Natural killer cell treated with Interleukin-12 subunit alpha and Interleukin-12 subunit beta and Interleukin-15 and Interleukin-18, amount 100 ng/mL, for 72 hours (primary cell): Measurements from ENCODE around the gene SMPD4. TPM values are rescaled to one million over a fixed set of nuclear protein-coding genes. Genes with fewer than 3 reads are reported as not detected.
"Not testable (repeated sequence)": the region's sequence is repeated elsewhere in the genome, so short reads cannot be mapped to it uniquely, and the experiment has no call there.

Experiments used
- ATAC-seq, 2 donors: fragments of 150-1000 bp; cut with Tn5 transposase in 1 of 2; sonication (Bioruptor Pico), chemical (Tn5 transposase) in 1 of 2; 2 replicates each; pipeline ENCODE4 v1.10.0; 2021
- DNase-seq: peaks from one replicate; pipeline ENCODE4 v3.0.0; 2022; ENCODE audit warnings: low spot score
- H3K27ac Mint-ChIP-seq, 2 donors: 1 replicate in 1 of 2; 2 replicates in 1 of 2; pipeline ENCODE4 v1.8.0; 2022; ENCODE audit warnings: mixed read lengths in 2 of 2, mild to moderate bottlenecking in 1 of 2, moderate library complexity in 1 of 2
- H3K27me3 Mint-ChIP-seq, 2 donors: 1 replicate in 1 of 2; 2 replicates in 1 of 2; pipeline ENCODE4 v1.8.0; 2022; ENCODE audit warnings: mixed read lengths in 2 of 2
- H3K36me3 Mint-ChIP-seq: one replicate; pipeline ENCODE4 v1.8.0; 2022; ENCODE audit warnings: mixed read lengths
- H3K4me1 Mint-ChIP-seq, 2 donors: 1 replicate in 1 of 2; 2 replicates in 1 of 2; pipeline ENCODE4 v1.8.0; 2022; ENCODE audit warnings: low read depth in 2 of 2, mixed read lengths in 2 of 2, mild to moderate bottlenecking in 1 of 2
- H3K4me3 Mint-ChIP-seq: one replicate; pipeline ENCODE4 v1.8.0; 2022; ENCODE audit warnings: mixed read lengths
- H3K9me3 Mint-ChIP-seq: 2 replicates; pipeline ENCODE4 v1.8.0; 2022; ENCODE audit warnings: mixed read lengths
- total RNA-seq, 2 donors: library from RNA; stranded (reverse); gene quantifications; one replicate each; pipeline ENCODE4 v1.2.3, GENCODE V29; 2022

SMPD4 gene
- total RNA-seq, 2 donors from 2014 or later, result 84.8 to 122 TPM

GRCh38 chr2:130195089-130195635 lies 13.8 kb upstream of the SMPD4 start:
- not testable (repeated sequence) for H3K4me1 Mint-ChIP-seq, H3K27me3 Mint-ChIP-seq, H3K4me3 Mint-ChIP-seq, H3K9me3 Mint-ChIP-seq, H3K36me3 Mint-ChIP-seq, H3K27ac Mint-ChIP-seq, DNase-seq
- ATAC-seq, result peak in 1 of 2 donors; percentile 28

- ATAC-seq, DNase-seq, H3K27me3 Mint-ChIP-seq, H3K27ac Mint-ChIP-seq, H3K4me1 Mint-ChIP-seq, H3K36me3 Mint-ChIP-seq, H3K4me3 Mint-ChIP-seq, H3K9me3 Mint-ChIP-seq: not testable (repeated sequence)
These were observed 12.4 kb upstream of the SMPD4 start for GRCh38 chr2:130193824-130194223.

GRCh38 chr2:130192451-130192850 lies 11.0 kb upstream of the SMPD4 start:
- H3K4me3 Mint-ChIP-seq, H3K4me1 Mint-ChIP-seq, H3K27ac Mint-ChIP-seq, H3K9me3 Mint-ChIP-seq, H3K36me3 Mint-ChIP-seq, H3K27me3 Mint-ChIP-seq, ATAC-seq, DNase-seq: not testable (repeated sequence)

GRCh38 chr2:130191319-130191718 lies 9.9 kb upstream of the SMPD4 start:
- not testable (repeated sequence) for H3K27ac Mint-ChIP-seq, DNase-seq, H3K4me3 Mint-ChIP-seq, H3K36me3 Mint-ChIP-seq, ATAC-seq, H3K27me3 Mint-ChIP-seq, H3K9me3 Mint-ChIP-seq, H3K4me1 Mint-ChIP-seq

GRCh38 chr2:130190237-130190636 lies 8.8 kb upstream of the SMPD4 start:
- H3K4me1 Mint-ChIP-seq, result peaks cover 4 to 8% of the 10 kb centered on the region in 2 donors
- no peak for ATAC-seq
- H3K36me3 Mint-ChIP-seq, result no peaks in the 10 kb centered on the region
- no peak for DNase-seq
- no peaks in the 10 kb centered on the region for H3K27me3 Mint-ChIP-seq
- no peaks in the 10 kb centered on the region for H3K9me3 Mint-ChIP-seq
- H3K4me3 Mint-ChIP-seq, result no peak overlapping the region
- H3K27ac Mint-ChIP-seq, result no peak overlapping the region

GRCh38 chr2:130188958-130189357 lies 7.6 kb upstream of the SMPD4 start:
- not testable (repeated sequence) for DNase-seq, H3K27ac Mint-ChIP-seq, H3K9me3 Mint-ChIP-seq

GRCh38 chr2:130187859-130188792 lies 6.7 kb upstream of the SMPD4 start:
- H3K9me3 Mint-ChIP-seq, H3K27me3 Mint-ChIP-seq, ATAC-seq, H3K27ac Mint-ChIP-seq, H3K4me3 Mint-ChIP-seq, H3K36me3 Mint-ChIP-seq, DNase-seq: not testable (repeated sequence)
- peaks cover 7 to 11% of the 10 kb centered on the region in 2 donors for H3K4me1 Mint-ChIP-seq

More at GRCh38 chr2:130188958-130189357, 7.6 kb upstream of the SMPD4 start:
- not testable (repeated sequence) for H3K27me3 Mint-ChIP-seq, H3K4me3 Mint-ChIP-seq, ATAC-seq, H3K36me3 Mint-ChIP-seq, H3K4me1 Mint-ChIP-seq

GRCh38 chr2:130187268-130187667 lies 5.9 kb upstream of the SMPD4 start:
- Mint-ChIP-seq H3K36me3 (no peaks in the 10 kb centered on the region), H3K4me1 (peaks cover 4 to 11% of the 10 kb centered on the region in 2 donors), H3K27ac (no peak overlapping the region), H3K27me3 (no peaks in the 10 kb centered on the region), H3K9me3 (no peaks in the 10 kb centered on the region), H3K4me3 (no peak overlapping the region)
- DNase-seq (no peak), ATAC-seq (no peak)

GRCh38 chr2:130186391-130186790 lies 5.0 kb upstream of the SMPD4 start:
- Mint-ChIP-seq H3K4me1 (peaks cover 3 to 7% of the 10 kb centered on the region in 2 donors), H3K9me3 (no peaks in the 10 kb centered on the region), H3K36me3 (no peaks in the 10 kb centered on the region), H3K27me3 (no peaks in the 10 kb centered on the region), H3K27ac (no peak overlapping the region), H3K4me3 (no peak overlapping the region)
- no peak for DNase-seq
- no peak for ATAC-seq

- no peak overlapping the region for H3K27ac Mint-ChIP-seq
- H3K4me3 Mint-ChIP-seq, result no peak overlapping the region
These were observed 4.5 kb upstream of the SMPD4 start for GRCh38 chr2:130185896-130186295.

GRCh38 chr2:130185436-130185835 lies 4.0 kb upstream of the SMPD4 start:
- Mint-ChIP-seq H3K36me3 (no peaks in the 10 kb centered on the region), H3K4me1 (peaks cover 7 to 9% of the 10 kb centered on the region in 2 donors), H3K9me3 (no peaks in the 10 kb centered on the region), H3K4me3 (no peak overlapping the region), H3K27ac (no peak overlapping the region), H3K27me3 (no peaks in the 10 kb centered on the region)
- ATAC-seq (no peak), DNase-seq (no peak)

More at GRCh38 chr2:130185896-130186295, 4.5 kb upstream of the SMPD4 start:
- no peak for ATAC-seq
- no peaks in the 10 kb centered on the region for H3K36me3 Mint-ChIP-seq
- H3K4me1 Mint-ChIP-seq, result peaks cover 5 to 7% of the 10 kb centered on the region in 2 donors
- no peaks in the 10 kb centered on the region for H3K9me3 Mint-ChIP-seq
- DNase-seq, result no peak
- no peaks in the 10 kb centered on the region for H3K27me3 Mint-ChIP-seq

GRCh38 chr2:130183512-130184373 lies 2.3 kb upstream of the SMPD4 start:
- Mint-ChIP-seq H3K4me3 (peak overlapping the region; percentile 84), H3K4me1 (peaks cover 7 to 9% of the 10 kb centered on the region in 2 donors), H3K27ac (peak overlapping the region; percentile 56 to 85), H3K36me3 (no peaks in the 10 kb centered on the region), H3K27me3 (no peaks in the 10 kb centered on the region), H3K9me3 (no peaks in the 10 kb centered on the region)
- DNase-seq (no peak), ATAC-seq (no peak)

GRCh38 chr2:130182826-130183511 lies 1.6 kb upstream of the SMPD4 start:
- not testable (repeated sequence) for H3K36me3 Mint-ChIP-seq, H3K9me3 Mint-ChIP-seq, DNase-seq, H3K27me3 Mint-ChIP-seq
- ATAC-seq, result peak in 1 of 2 donors; percentile 13
- Mint-ChIP-seq H3K27ac (peak overlapping the region; percentile 56 to 85), H3K4me3 (peak overlapping the region; percentile 84), H3K4me1 (peaks cover 9 to 10% of the 10 kb centered on the region in 2 donors)
